Tibial artery (tissue), 4 donors: ENCODE results near the gene TUBGCP3.
"Not testable (repeated sequence)": the region's sequence is repeated elsewhere in the genome, so short reads cannot be mapped to it uniquely, and the experiment has no call there.

Experiments used
- DNase-seq, 2 donors: peaks; one replicate each; pipeline ENCODE4 v3.0.0-alpha.2; 2019
- H3K27ac ChIP-seq, 2 donors: fragments of 200-600 bp; sonication (generic) in 1 of 2; 1 replicate in 1 of 2; 2 replicates in 1 of 2; pipeline ENCODE4 v1.5.1; 2018 to 2019; ENCODE audit warnings: mild to moderate bottlenecking in 1 of 2
- H3K27me3 ChIP-seq, 2 donors: fragments of 200-600 bp; sonication (generic) in 1 of 2; one replicate each; pipeline versions ENCODE4 v1.5.1 to v1.6.0; 2016 to 2019
- H3K36me3 ChIP-seq, 3 donors: fragments of 200-600 bp; sonication (generic) in 2 of 3; one replicate each; pipeline ENCODE4 v1.5.1; 2016 to 2019; ENCODE audit warnings: mild to moderate bottlenecking in 2 of 3
- H3K4me1 ChIP-seq, 4 donors: fragments of 200-600 bp; sonication (generic) in 2 of 4; 1 replicate in 3 of 4; 2 replicates in 1 of 4; pipeline ENCODE4 v1.5.1; 2016 to 2019
- H3K4me3 ChIP-seq, 2 donors: fragments of 200-600 bp; sonication (generic) in 1 of 2; 1 replicate in 1 of 2; 2 replicates in 1 of 2; pipeline ENCODE4 v1.5.1; 2018 to 2019; ENCODE audit warnings: mild to moderate bottlenecking in 2 of 2
- H3K9me3 ChIP-seq, 3 donors: fragments of 200-600 bp; sonication (generic) in 1 of 3; one replicate each; pipeline ENCODE4 v1.5.1; 2016 to 2019
- CTCF ChIP-seq, 2 experiments: fragments of 200-600 bp in 1 of 2; fragments of 450-650 bp in 1 of 2; IDR thresholded peaks; one replicate each; pipeline ENCODE4 v1.5.1; 2017 to 2019; ENCODE audit warnings: antibody characterized with exemption in 2 of 2, mild to moderate bottlenecking in 1 of 2, moderate library complexity in 1 of 2
- intact Hi-C: fragments of 100-400 bp; cut with DNase I; formaldehyde crosslinking; loops from one replicate; pipeline ENCODE4 v1.15.0; 2023; ENCODE audit warnings: low total_unique reads

TUBGCP3 gene

GRCh38 chr13:112556600-112556999, 31.4 kb downstream of the TUBGCP3 start:
- H3K9me3 ChIP-seq, result no peaks in the 10 kb centered on the region

GRCh38 chr13:112554214-112554850, 33.6 kb downstream of the TUBGCP3 start:
- no peak for TF ChIP-seq CTCF (IDR thresholded peaks at IDR 0.05)
- no peaks in the 10 kb centered on the region for H3K4me1 ChIP-seq
- H3K27ac ChIP-seq, result no peak overlapping the region
- H3K27me3 ChIP-seq, result no peaks in the 10 kb centered on the region
- intact Hi-C loops, result no loop called here
- H3K9me3 ChIP-seq, result no peaks in the 10 kb centered on the region
- H3K36me3 ChIP-seq, result peaks cover 62 to 89% (median 86%) of the 10 kb centered on the region in 3 donors
- no peak overlapping the region for H3K4me3 ChIP-seq
- DNase-seq, result no peak

More at GRCh38 chr13:112556600-112556999, 31.4 kb downstream of the TUBGCP3 start:
- TF ChIP-seq CTCF (IDR thresholded peaks at IDR 0.05), result no peak
- H3K27ac ChIP-seq, result no peak overlapping the region
- H3K36me3 ChIP-seq, result peaks cover 53 to 74% (median 64%) of the 10 kb centered on the region in 3 donors
- no peak for DNase-seq
- H3K4me1 ChIP-seq, result no peaks in the 10 kb centered on the region
- H3K27me3 ChIP-seq, result no peaks in the 10 kb centered on the region
- intact Hi-C loops, result no loop called here
- H3K4me3 ChIP-seq, result no peak overlapping the region

- H3K4me1 ChIP-seq, H3K27ac ChIP-seq, H3K9me3 ChIP-seq, intact Hi-C loops, DNase-seq, H3K27me3 ChIP-seq, H3K4me3 ChIP-seq: not testable (repeated sequence)
- peaks cover 59 to 88% (median 77%) of the 10 kb centered on the region in 3 donors for H3K36me3 ChIP-seq
These were observed 39.0 kb downstream of the TUBGCP3 start for GRCh38 chr13:112548975-112549374.

GRCh38 chr13:112545856-112546255, 42.1 kb downstream of the TUBGCP3 start:
- H3K27me3 ChIP-seq, result no peaks in the 10 kb centered on the region
- no peaks in the 10 kb centered on the region for H3K4me1 ChIP-seq
- H3K36me3 ChIP-seq, result peaks cover 33 to 60% (median 47%) of the 10 kb centered on the region in 3 donors
- TF ChIP-seq CTCF (IDR thresholded peaks at IDR 0.05), result no peak
- intact Hi-C loops, result no loop called here
- H3K9me3 ChIP-seq, result no peaks in the 10 kb centered on the region
- no peak for DNase-seq
- no peak overlapping the region for H3K4me3 ChIP-seq
- H3K27ac ChIP-seq, result no peak overlapping the region

GRCh38 chr13:112532837-112533745, 54.9 kb downstream of the TUBGCP3 start:
- Histone ChIP-seq H3K27ac (no peak overlapping the region), H3K4me1 (no peaks in the 10 kb centered on the region), H3K27me3 (no peaks in the 10 kb centered on the region), H3K36me3 (no peaks in the 10 kb centered on the region), H3K4me3 (no peak overlapping the region), H3K9me3 (no peaks in the 10 kb centered on the region)
- no peak for TF ChIP-seq CTCF (IDR thresholded peaks at IDR 0.05)
- DNase-seq, result no peak
- intact Hi-C loops, result no loop called here

- Histone ChIP-seq H3K9me3 (no peaks in the 10 kb centered on the region), H3K4me3 (no peak overlapping the region), H3K27ac (no peak overlapping the region), H3K4me1 (no peaks in the 10 kb centered on the region), H3K36me3 (peaks cover 2 to 6% (median 5%) of the 10 kb centered on the region in 3 donors), H3K27me3 (no peaks in the 10 kb centered on the region)
- intact Hi-C loops, result no loop called here
- no peak for DNase-seq
- no peak for TF ChIP-seq CTCF (IDR thresholded peaks at IDR 0.05)
These were observed 56.6 kb downstream of the TUBGCP3 start for GRCh38 chr13:112531263-112531794.
